Body of pancreas (tissue), 4 donors: ENCODE data around the gene DOCK4. TPM values are rescaled to one million over a fixed set of nuclear protein-coding genes. Genes with fewer than 3 reads are reported as not detected.

Source experiments
- ATAC-seq: fragments of 150-250 bp; one replicate; pipeline ENCODE4 v1.9.1; 2016
- DNase-seq, 4 donors: peaks; one replicate each; pipeline ENCODE4 v3.0.0-alpha.2; 2019
- H3K27ac ChIP-seq, 4 donors: fragments of 200-600 bp; sonication (generic); 1 replicate in 3 of 4; 2 replicates in 1 of 4; pipeline versions ENCODE4 v1.5.1 to v1.6.1; 2016 to 2019; ENCODE audit warnings: mild to moderate bottlenecking in 1 of 4, mixed read lengths in 1 of 4, moderate library complexity in 1 of 4
- H3K27me3 ChIP-seq, 2 donors: fragments of 200-600 bp; sonication (generic); one replicate each; pipeline ENCODE4 v1.6.0; 2016; ENCODE audit warnings: mild to moderate bottlenecking in 1 of 2
- H3K36me3 ChIP-seq, 2 donors: fragments of 200-600 bp; sonication (generic); replicated peaks in 1 of 2; 2 replicates each; pipeline ENCODE4 v1.5.1; 2016; ENCODE audit warnings: low read depth in 2 of 2; ENCODE audit not compliant: insufficient read depth in 1 of 2
- H3K4me1 ChIP-seq: fragments of 200-600 bp; sonication (generic); one replicate; pipeline ENCODE4 v1.6.0; 2016
- H3K4me3 ChIP-seq, 2 donors: fragments of 200-600 bp; sonication (generic); 1 replicate in 1 of 2; 2 replicates in 1 of 2; pipeline ENCODE4 v1.5.1; 2016 to 2019
- H3K9me3 ChIP-seq, 3 donors: fragments of 200-600 bp; sonication (generic); 1 replicate in 2 of 3; 2 replicates in 1 of 3; pipeline ENCODE4 v1.5.1; 2016
- POLR2A ChIP-seq, 3 donors: fragments of 450-650 bp; IDR thresholded peaks; one replicate each; pipeline ENCODE4 v1.6.1; 2016; ENCODE audit warnings: antibody characterized with exemption in 3 of 3, mild to moderate bottlenecking in 2 of 3
- WGBS, 2 donors: methylation state at CpG; one replicate each; pipeline ENCODE4 v1.1.5; 2017; 5-methylcytosine and 5-hydroxymethylcytosine counted together
- intact Hi-C: fragments of 100-400 bp; cut with DNase I; formaldehyde crosslinking; loops from one replicate; pipeline ENCODE4 v1.15.1; 2023
- total RNA-seq, 2 donors: library from RNA; depleted of rRNA; stranded (reverse); fragments of >200 nt; gene quantifications; one replicate each; pipeline ENCODE4 v1.1.0, GENCODE V29; 2016
- TF ChIP-seq, protein P1 (sequence below), 7 experiments: fragments of 450-650 bp in 4 of 7; fragments of 200-600 bp in 3 of 7; sonication (generic) in 3 of 7; IDR thresholded peaks; one replicate each; pipeline ENCODE4 v1.5.1; 2016 to 2019; ENCODE audit warnings: antibody characterized with exemption in 7 of 7

Gene DOCK4
- total RNA-seq, 2 donors from 2014 or later: 24.9 to 34.6 TPM

DNA sequence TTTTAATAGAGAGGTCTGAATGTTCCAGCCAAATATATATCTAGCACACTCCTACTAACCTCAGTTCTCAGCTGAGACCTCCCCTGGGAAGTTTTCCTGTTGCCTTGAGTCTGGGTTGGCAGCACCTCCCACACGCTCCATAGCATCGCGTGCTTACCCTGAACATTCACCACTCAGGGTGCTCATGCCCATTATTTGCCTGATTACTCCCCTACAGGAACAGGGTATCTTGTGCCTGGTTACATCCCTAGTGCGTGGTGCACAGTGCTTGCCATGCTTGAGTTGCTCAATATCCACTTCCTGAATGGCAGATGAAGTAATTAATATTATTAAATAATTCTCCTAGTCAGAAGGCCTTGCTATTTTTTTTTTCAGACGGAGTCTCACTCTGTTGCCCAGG lies 374.0 kb downstream of the DOCK4 start:
- intact Hi-C loops: loop anchor here (10.0 kb wide), 1 partner anchor 57 kb away; no protein-coding TSS in a partner anchor
- no peak overlapping the region for H3K27ac ChIP-seq
- no peaks in the 10 kb centered on the region for H3K9me3 ChIP-seq
- peaks cover 0 to 2% of the 10 kb centered on the region in 2 donors for H3K36me3 ChIP-seq
- no peak for TF ChIP-seq POLR2A (IDR thresholded peaks at IDR 0.05)
- TF ChIP-seq, protein P1, sequence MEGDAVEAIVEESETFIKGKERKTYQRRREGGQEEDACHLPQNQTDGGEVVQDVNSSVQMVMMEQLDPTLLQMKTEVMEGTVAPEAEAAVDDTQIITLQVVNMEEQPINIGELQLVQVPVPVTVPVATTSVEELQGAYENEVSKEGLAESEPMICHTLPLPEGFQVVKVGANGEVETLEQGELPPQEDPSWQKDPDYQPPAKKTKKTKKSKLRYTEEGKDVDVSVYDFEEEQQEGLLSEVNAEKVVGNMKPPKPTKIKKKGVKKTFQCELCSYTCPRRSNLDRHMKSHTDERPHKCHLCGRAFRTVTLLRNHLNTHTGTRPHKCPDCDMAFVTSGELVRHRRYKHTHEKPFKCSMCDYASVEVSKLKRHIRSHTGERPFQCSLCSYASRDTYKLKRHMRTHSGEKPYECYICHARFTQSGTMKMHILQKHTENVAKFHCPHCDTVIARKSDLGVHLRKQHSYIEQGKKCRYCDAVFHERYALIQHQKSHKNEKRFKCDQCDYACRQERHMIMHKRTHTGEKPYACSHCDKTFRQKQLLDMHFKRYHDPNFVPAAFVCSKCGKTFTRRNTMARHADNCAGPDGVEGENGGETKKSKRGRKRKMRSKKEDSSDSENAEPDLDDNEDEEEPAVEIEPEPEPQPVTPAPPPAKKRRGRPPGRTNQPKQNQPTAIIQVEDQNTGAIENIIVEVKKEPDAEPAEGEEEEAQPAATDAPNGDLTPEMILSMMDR (IDR thresholded peaks at IDR 0.05): no peak
- no peak overlapping the region for H3K4me3 ChIP-seq
- H3K4me1 ChIP-seq: peaks cover 6% of the 10 kb centered on the region
- WGBS, 2 donors: 93 to 97% methylated on average over 5 of the region's 5 CpGs
- no peak for ATAC-seq
- DNase-seq: no peak
- H3K27me3 ChIP-seq: no peaks in the 10 kb centered on the region

DNA sequence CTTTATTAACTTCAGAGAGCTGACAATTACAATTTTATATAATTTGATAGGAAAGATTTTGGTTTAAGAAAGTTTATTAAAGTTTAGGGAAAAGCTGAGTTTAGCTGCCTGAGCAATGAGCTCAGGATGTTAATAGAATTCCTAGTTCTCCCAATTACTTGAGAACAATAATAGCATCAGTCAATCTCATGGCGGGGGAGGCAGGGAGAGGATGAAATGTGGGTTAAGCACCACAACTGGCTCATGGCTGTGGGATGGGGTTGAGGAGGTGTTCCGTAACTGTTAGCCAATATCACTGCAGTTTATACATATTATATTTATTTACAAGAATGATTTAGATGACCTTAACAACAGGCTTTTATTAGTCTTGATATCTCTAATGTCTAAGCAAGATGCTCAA lies 377.0 kb downstream of the DOCK4 start:
- no peak for TF ChIP-seq POLR2A (IDR thresholded peaks at IDR 0.05)
- TF ChIP-seq, protein P1 (IDR thresholded peaks at IDR 0.05): no peak
- H3K36me3 ChIP-seq: peaks cover 0 to 2% of the 10 kb centered on the region in 2 donors

DNA sequence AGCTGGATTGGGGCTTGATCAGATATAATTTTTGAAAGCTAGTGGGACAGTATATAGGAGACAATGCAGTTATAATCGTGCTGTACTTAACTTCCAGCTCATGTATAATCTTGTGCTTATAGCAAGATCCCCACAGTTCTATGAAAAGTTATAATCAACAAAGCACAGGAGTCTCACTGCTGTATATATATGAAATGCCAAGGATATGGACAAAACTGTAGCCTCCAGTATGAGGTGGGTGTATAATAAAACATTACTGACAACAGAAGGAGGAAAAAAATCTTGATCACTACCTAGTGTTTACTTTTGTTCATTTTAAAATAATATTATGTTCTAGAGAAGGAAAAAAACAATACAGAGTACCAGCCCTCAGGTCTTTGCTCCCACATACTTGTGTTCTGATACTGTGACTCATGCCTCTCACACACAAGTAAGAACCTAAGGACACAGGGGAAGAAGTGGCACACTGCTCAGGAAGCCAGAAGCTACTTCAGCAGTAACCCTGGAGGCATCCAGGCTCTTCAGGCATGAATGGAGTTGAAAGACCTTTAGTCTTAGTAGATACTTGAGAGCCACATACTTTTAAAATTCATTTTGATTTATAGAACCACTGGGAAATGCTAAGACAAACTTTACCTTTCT lies 378.2 kb downstream of the DOCK4 start:
- Histone ChIP-seq H3K27me3 (no peaks in the 10 kb centered on the region), H3K27ac (no peak overlapping the region), H3K36me3 (peaks cover 0 to 2% of the 10 kb centered on the region in 2 donors), H3K4me3 (no peak overlapping the region), H3K4me1 (peaks cover 6% of the 10 kb centered on the region), H3K9me3 (no peaks in the 10 kb centered on the region)
- ATAC-seq (no peak), DNase-seq (no peak)
- TF ChIP-seq, protein P1 (IDR thresholded peaks at IDR 0.05): no peak
- WGBS, 2 donors: 45 to 69% methylated on average over 1 of the region's 1 CpG
- intact Hi-C loops: no loop called here

More for the DNA sequence above, 377.0 kb downstream of the DOCK4 start:
- Histone ChIP-seq H3K27ac (no peak overlapping the region), H3K4me3 (no peak overlapping the region), H3K9me3 (no peaks in the 10 kb centered on the region), H3K4me1 (peaks cover 6% of the 10 kb centered on the region), H3K27me3 (no peaks in the 10 kb centered on the region)
- intact Hi-C loops: no loop called here
- WGBS, 2 donors: 90 to 94% methylated on average over 2 of the region's 2 CpGs
- no peak for ATAC-seq
- DNase-seq: no peak

DNA sequence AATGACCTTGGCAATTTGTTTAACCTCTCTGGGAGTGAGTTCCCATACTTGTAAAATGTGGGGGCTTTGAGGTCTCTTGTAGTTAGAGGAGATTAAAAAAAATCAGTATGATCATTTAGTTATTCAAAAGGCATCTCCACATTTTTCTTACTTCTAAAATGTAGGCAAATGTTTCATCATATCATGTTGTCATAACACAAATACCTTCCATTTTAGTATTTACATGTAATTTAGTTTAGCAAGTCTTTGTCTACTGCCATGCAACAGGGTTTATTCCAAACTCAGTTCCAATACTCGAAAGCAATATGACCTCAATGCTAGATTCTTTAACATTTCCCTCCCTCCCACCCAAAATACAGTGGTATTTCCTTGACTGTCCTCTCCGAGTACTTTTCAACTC lies 381.2 kb downstream of the DOCK4 start:
- WGBS, 2 donors: 85 to 93% methylated on average over 2 of the region's 2 CpGs
- DNase-seq (no peak), ATAC-seq (no peak)
- H3K36me3 ChIP-seq: no peaks in the 10 kb centered on the region
- no peak for TF ChIP-seq POLR2A (IDR thresholded peaks at IDR 0.05)
- TF ChIP-seq, protein P1 (IDR thresholded peaks at IDR 0.05): no peak
- H3K9me3 ChIP-seq: no peaks in the 10 kb centered on the region
- no peaks in the 10 kb centered on the region for H3K27me3 ChIP-seq
- no peak overlapping the region for H3K4me3 ChIP-seq
- peaks cover 6% of the 10 kb centered on the region for H3K4me1 ChIP-seq
- no peak overlapping the region for H3K27ac ChIP-seq
- intact Hi-C loops: no loop called here

DNA sequence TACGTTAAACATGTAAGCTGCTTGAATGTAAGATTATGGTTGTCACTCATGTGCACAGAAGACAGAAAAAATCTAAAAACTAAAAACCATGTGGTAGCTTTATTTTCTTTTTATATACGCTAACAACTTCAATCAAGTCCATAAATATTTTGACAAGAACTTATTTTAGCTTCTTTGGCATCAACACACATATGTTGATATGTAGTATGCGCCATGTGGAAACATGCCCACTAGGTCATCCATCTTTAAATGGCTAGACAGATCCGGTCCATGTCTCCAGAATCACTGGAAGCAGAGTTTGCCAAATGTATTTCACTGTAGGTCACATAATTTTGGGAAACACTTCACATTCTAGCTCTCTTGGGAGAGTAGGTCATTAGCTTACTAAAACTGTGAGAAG lies 382.4 kb downstream of the DOCK4 start:
- TF ChIP-seq POLR2A (IDR thresholded peaks at IDR 0.05): no peak
- TF ChIP-seq, protein P1 (IDR thresholded peaks at IDR 0.05): no peak
- ATAC-seq (no peak), DNase-seq (no peak)
- intact Hi-C loops: no loop called here
- Histone ChIP-seq H3K27ac (no peak overlapping the region), H3K9me3 (no peaks in the 10 kb centered on the region), H3K36me3 (no peaks in the 10 kb centered on the region), H3K4me1 (peaks cover 6% of the 10 kb centered on the region), H3K4me3 (no peak overlapping the region), H3K27me3 (no peaks in the 10 kb centered on the region)
- WGBS, 2 donors: 91 to 92% methylated on average over 4 of the region's 4 CpGs
